HepG2 (cell line): ENCODE measurements around the gene NAA35. TPM values are rescaled to one million over a fixed set of nuclear protein-coding genes. Genes with fewer than 3 reads are reported as not detected.
A peak's percentile ranks its signal among the peaks of the same experiment; 100 is the strongest.

ENCODE experiments used
- ATF2 ChIP-seq: sonication (generic); formaldehyde crosslinking; IDR thresholded peaks from 2 replicates; pipeline ENCODE4 v1.4.0; 2020; ENCODE audit warnings: missing genetic modification reagents
- DR1 ChIP-seq: sonication (generic); formaldehyde crosslinking; IDR thresholded peaks from 2 replicates; pipeline ENCODE4 v1.8.0; 2021; ENCODE audit warnings: mild to moderate bottlenecking, missing genetic modification reagents, inconsistent platforms
- FOXO4 ChIP-seq: sonication (generic); formaldehyde crosslinking; conservative IDR thresholded peaks from 2 replicates; pipeline ENCODE4 v1.8.1; 2023; ENCODE audit warnings: missing genetic modification reagents
- IKZF4 ChIP-seq: sonication (generic); formaldehyde crosslinking; IDR thresholded peaks from 2 replicates; pipeline ENCODE4 v1.5.1; 2020; ENCODE audit warnings: borderline replicate concordance, mild to moderate bottlenecking, low read depth, missing genetic modification reagents; ENCODE audit errors: not compliant biosample characterization
- KDM5A ChIP-seq: fragments of 200-600 bp; sonication (generic); IDR thresholded peaks from 2 replicates; pipeline ENCODE4 v1.7.0; 2018; ENCODE audit warnings: antibody characterized with exemption, mild to moderate bottlenecking, low read length, borderline replicate concordance
- MXD3 ChIP-seq: IDR thresholded peaks from 2 replicates; pipeline ENCODE4 v1.6.1; 2016; ENCODE audit warnings: mild to moderate bottlenecking, missing biosample characterization, missing genetic modification reagents
- NFIC ChIP-seq: IDR thresholded peaks from 2 replicates; pipeline ENCODE4 v1.6.1; 2012; ENCODE audit warnings: mild to moderate bottlenecking, low read length, inconsistent platforms
- PHF20 ChIP-seq: sonication (generic); formaldehyde crosslinking; IDR thresholded peaks from 2 replicates; pipeline ENCODE4 v1.5.0; 2020; ENCODE audit warnings: mild to moderate bottlenecking, missing genetic modification reagents
- POGZ ChIP-seq: sonication (generic); formaldehyde crosslinking; IDR thresholded peaks from 2 replicates; pipeline ENCODE4 v1.4.0; 2020; ENCODE audit warnings: mild to moderate bottlenecking, missing genetic modification reagents
- PRMT3 ChIP-seq: sonication (generic); formaldehyde crosslinking; IDR thresholded peaks from 2 replicates; pipeline ENCODE4 v1.8.1; 2022; ENCODE audit warnings: low read depth, mild to moderate bottlenecking, moderate library complexity, missing genetic modification reagents, borderline replicate concordance
- SALL1 ChIP-seq: sonication (generic); formaldehyde crosslinking; IDR thresholded peaks from 2 replicates; pipeline ENCODE4 v1.8.0; 2022; ENCODE audit warnings: mild to moderate bottlenecking, missing genetic modification reagents
- STAT5B ChIP-seq: sonication (generic); formaldehyde crosslinking; IDR thresholded peaks from 2 replicates; pipeline ENCODE4 v1.4.0; 2020; ENCODE audit warnings: missing genetic modification reagents
- TAF15 ChIP-seq: fragments of 200-400 bp; formaldehyde crosslinking; IDR thresholded peaks from one replicate; pipeline ENCODE4 v1.6.1; 2018; ENCODE audit warnings: mild to moderate bottlenecking, low read depth, low read length; ENCODE audit not compliant: poor library complexity, severe bottlenecking
- TBX2 ChIP-seq: sonication (generic); formaldehyde crosslinking; IDR thresholded peaks from 2 replicates; pipeline ENCODE4 v1.5.0; 2020; ENCODE audit warnings: missing genetic modification reagents, mild to moderate bottlenecking, borderline replicate concordance
- ZNF121 ChIP-seq: sonication (generic); formaldehyde crosslinking; IDR thresholded peaks from 2 replicates; pipeline ENCODE4 v1.5.0; 2020; ENCODE audit warnings: mild to moderate bottlenecking, missing genetic modification reagents
- ZNF282 ChIP-seq: fragments of 450-650 bp; IDR thresholded peaks from 2 replicates; pipeline ENCODE4 v1.6.1; 2018; ENCODE audit not compliant: partially characterized antibody
- ZNF329 ChIP-seq: sonication (generic); formaldehyde crosslinking; IDR thresholded peaks from 2 replicates; pipeline ENCODE4 v1.9.0; 2021; ENCODE audit warnings: low read depth, mild to moderate bottlenecking, missing genetic modification reagents
- ZNF503 ChIP-seq: sonication (generic); formaldehyde crosslinking; IDR thresholded peaks from 2 replicates; pipeline ENCODE4 v1.4.0; 2020; ENCODE audit warnings: missing genetic modification reagents
- ZNF574 ChIP-seq: sonication (generic); formaldehyde crosslinking; IDR thresholded peaks from 2 replicates; pipeline ENCODE4 v1.4.0; 2020; ENCODE audit warnings: missing genetic modification reagents
- ZSCAN12 ChIP-seq: sonication (generic); formaldehyde crosslinking; IDR thresholded peaks from 2 replicates; pipeline ENCODE4 v1.9.0; 2021; ENCODE audit warnings: mild to moderate bottlenecking, missing genetic modification reagents
- polyA plus RNA-seq, 8 experiments: library from polyadenylated mRNA; depleted of rRNA in 3 of 8; stranded (reverse) in 7 of 8; unstranded in 1 of 8; fragments of >200 nt; fragmentation: Illumina TruSeq in 4 of 8; extraction: Trizol in 4 of 8; gene quantifications; 2 replicates each; pipeline versions ENCODE4 v1.2.1 to v1.2.3, GENCODE V29; 2011 to 2016; ENCODE audit warnings: low read depth in 4 of 8, missing spikeins in 1 of 8, mixed read lengths in 1 of 8; ENCODE audit not compliant: insufficient read depth in 1 of 8
- total RNA-seq, 5 experiments: library from RNA; depleted of rRNA; stranded (reverse); fragments of >200 nt; fragmentation: Illumina TruSeq; extraction: Trizol; gene quantifications; 2 replicates each; pipeline ENCODE4 v1.2.3, GENCODE V29; 2016; ENCODE audit warnings: low read depth in 1 of 5

NAA35 gene
- total and polyA plus RNA-seq, 2 of the 13 experiments (the other 11 are each of a cell fraction or from before 2014, with no cell fraction given), result 21.6 to 28.9 TPM

- no peak for TF ChIP-seq STAT5B
- peak; percentile 38 for TF ChIP-seq IKZF4 (CRISPR knock-in tag)
- peak; percentile 86 for TF ChIP-seq POGZ (CRISPR knock-in tag)
- TF ChIP-seq ZSCAN12 (CRISPR knock-in tag), result no peak
- no peak; the same call in 1 of the 2 replicates for TF ChIP-seq ZNF574 (CRISPR knock-in tag)
- no peak for TF ChIP-seq TAF15
- TF ChIP-seq FOXO4, result no peak
- TF ChIP-seq ZNF503 (CRISPR knock-in tag), result no peak
- peak; percentile 75 for TF ChIP-seq PHF20 (CRISPR knock-in tag)
- no peak; the same call in none of the 2 replicates for TF ChIP-seq TBX2 (CRISPR knock-in tag)
- no peak for TF ChIP-seq ZNF282
- peak; percentile 75; the same call in 1 of the 2 replicates for TF ChIP-seq MXD3 (CRISPR knock-in tag)
- peak; percentile 26; the same call in 1 of the 2 replicates for TF ChIP-seq DR1
- TF ChIP-seq KDM5A, result peak; percentile 57; the same call in 1 of the 2 replicates
- TF ChIP-seq NFIC, result no peak
- peak; percentile 57; the same call in 1 of the 2 replicates for TF ChIP-seq SALL1
- TF ChIP-seq ZNF329 (CRISPR knock-in tag), result 0 out of 2 replicates have a peak, but pooled peaks have one; percentile 44
- TF ChIP-seq ZNF121 (CRISPR knock-in tag), result no peak
- TF ChIP-seq ATF2 (CRISPR knock-in tag), result peak; percentile 36; the same call in 1 of the 2 replicates
- no peak for TF ChIP-seq PRMT3 (CRISPR knock-in tag)
Measured at GRCh38 chr9:85940832-85941621, at the start of gene NAA35 (continued).
